HCT116 (cell line): Measurements from ENCODE around the gene MIF4GD. TPM values are rescaled to one million over a fixed set of nuclear protein-coding genes. Genes with fewer than 3 reads are reported as not detected.

Source experiments
- ATAC-seq: fragments of 200-7000 bp; cut with Tn5 transposase; 2 replicates; pipeline ENCODE4 v1.9.1; 2020; ENCODE audit warnings: mild to moderate bottlenecking, moderate library complexity
- BruUV-seq: library from RNA; stranded (reverse); fragments of 400-500 nt; replicated peaks from 2 replicates; lab custom pipeline; 2021; lab: Mats Ljungman, UMichigan
- CTCF ChIA-PET: fragments of 300-600 bp; sonication (Branson Sonifier 250); formaldehyde crosslinking; loops from one replicate; lab custom pipeline; 2021; ENCODE audit warnings: antibody characterized with exemption; lab: Charles Lee
- POLR2A ChIA-PET: fragments of 300-600, 350-600 bp; sonication (Branson Sonifier 250); formaldehyde crosslinking; loops from one replicate; lab custom pipeline; 2021; ENCODE audit warnings: antibody characterized with exemption; lab: Charles Lee
- RAD21 ChIA-PET, 2 experiments: fragments of 300-600 bp; sonication (Branson Sonifier 250); formaldehyde crosslinking; loops; one replicate each; lab custom pipeline; 2023; ENCODE audit warnings: low total read pairs in 2 of 2; ENCODE audit not compliant: uncharacterized antibody in 2 of 2, unreplicated experiment in 2 of 2, low non-redundant PET in 1 of 2; lab: Charles Lee
- DNase-seq: peaks from one replicate; pipeline ENCODE4 v3.0.0-alpha.2; 2010; ENCODE audit warnings: low read depth, low spot score
- H2AFZ ChIP-seq: fragments of 200-600 bp; shearing (Covaris generic), sonication (generic); 2 replicates; pipeline ENCODE4 v1.6.1; 2017; ENCODE audit warnings: low read depth, mixed run types, mixed read lengths, antibody characterized with exemption, low read length; ENCODE audit not compliant: poor library complexity, severe bottlenecking
- H3K27ac ChIP-seq: 2 replicates; pipeline ENCODE4 v1.5.1; 2012; ENCODE audit warnings: low read depth, low read length
- H3K27me3 ChIP-seq: fragments of 200-600 bp; sonication (generic); 2 replicates; pipeline ENCODE4 v1.6.1; 2016; ENCODE audit warnings: mixed run types, low read length, mixed read lengths; ENCODE audit not compliant: insufficient read depth
- H3K36me3 ChIP-seq, 2 experiments: fragments of 200-500 bp in 1 of 2; fragments of 200-600 bp in 1 of 2; sonication (Bioruptor generic) in 1 of 2; sonication (generic) in 1 of 2; 2 replicates each; pipeline versions ENCODE4 v1.5.1 to v1.6.1; 2014 to 2016; ENCODE audit warnings: low read length in 2 of 2, inconsistent platforms in 1 of 2, mixed read lengths in 1 of 2, mixed run types in 1 of 2; ENCODE audit not compliant: insufficient read depth in 2 of 2, control insufficient read depth in 1 of 2
- H3K4me1 ChIP-seq, 2 experiments: fragments of 200-600 bp in 1 of 2; sonication (generic) in 1 of 2; 2 replicates each; pipeline versions ENCODE4 v1.5.1 to v1.6.1; 2012 to 2017; ENCODE audit warnings: low read length in 2 of 2, inconsistent platforms in 1 of 2, mild to moderate bottlenecking in 1 of 2, mixed read lengths in 1 of 2, mixed run types in 1 of 2, moderate library complexity in 1 of 2; ENCODE audit not compliant: insufficient read depth in 2 of 2, control insufficient read depth in 1 of 2
- H3K4me2 ChIP-seq: fragments of 200-600 bp; sonication (generic); 2 replicates; pipeline ENCODE4 v1.6.1; 2017; ENCODE audit warnings: mixed run types, low read length, mixed read lengths
- H3K4me3 ChIP-seq, 2 experiments: fragments of 200-600 bp in 1 of 2; sonication (generic) in 1 of 2; replicated peaks in 1 of 2; 2 replicates each; pipeline ENCODE4 v1.5.1; 2011 to 2016; ENCODE audit warnings: low read length in 2 of 2, control low read depth in 1 of 2, low read depth in 1 of 2, mild to moderate bottlenecking in 1 of 2, mixed read lengths in 1 of 2, mixed run types in 1 of 2
- H3K79me2 ChIP-seq: fragments of 200-600 bp; sonication (generic); 2 replicates; pipeline ENCODE4 v1.6.1; 2017; ENCODE audit warnings: mild to moderate bottlenecking, mixed run types, low read length, moderate library complexity, mixed read lengths; ENCODE audit not compliant: insufficient read depth
- H3K9ac ChIP-seq: fragments of 200-600 bp; sonication (generic); 2 replicates; pipeline ENCODE4 v1.6.1; 2016; ENCODE audit warnings: low read length, mixed read lengths
- H3K9me2 ChIP-seq: fragments of 200-600 bp; sonication (generic), shearing (Covaris generic); 2 replicates; pipeline ENCODE4 v1.6.1; 2017; ENCODE audit warnings: mixed run types, mild to moderate bottlenecking, moderate library complexity; ENCODE audit not compliant: insufficient read depth
- H3K9me3 ChIP-seq, 2 experiments: fragments of 200-500 bp in 1 of 2; fragments of 200-600 bp in 1 of 2; sonication (Bioruptor generic) in 1 of 2; sonication (generic) in 1 of 2; 2 replicates each; pipeline ENCODE4 v1.6.1; 2014 to 2017; ENCODE audit warnings: low read length in 2 of 2, mixed read lengths in 2 of 2, inconsistent platforms in 1 of 2, low read depth in 1 of 2, mild to moderate bottlenecking in 1 of 2, mixed run types in 1 of 2, moderate library complexity in 1 of 2; ENCODE audit not compliant: control insufficient read depth in 1 of 2, insufficient read depth in 1 of 2
- H4K20me1 ChIP-seq: fragments of 200-600 bp; sonication (generic), shearing (Covaris generic); 2 replicates; pipeline ENCODE4 v1.6.1; 2017; ENCODE audit warnings: mixed run types, mild to moderate bottlenecking, moderate library complexity; ENCODE audit not compliant: insufficient read depth
- ZFX ChIP-seq: fragments of 450-650 bp; IDR thresholded peaks from 2 replicates; pipeline ENCODE4 v1.6.1; 2017
- intact Hi-C: fragments of 100-400 bp; cut with micrococcal nuclease; formaldehyde crosslinking; loops from 2 replicates; pipeline ENCODE4 v1.10.0; 2022
- total RNA-seq: library from RNA; stranded (reverse); gene quantifications from one replicate; pipeline ENCODE4 v1.2.1, GENCODE V29; 2021; ENCODE audit not compliant: unreplicated experiment
- TF ChIP-seq, protein P1 (sequence below): IDR thresholded peaks from 2 replicates; pipeline ENCODE4 v1.6.1; 2011; ENCODE audit warnings: mild to moderate bottlenecking, low read length, moderate library complexity; ENCODE audit not compliant: insufficient replicate concordance; ENCODE audit errors: extremely low read depth

MIF4GD gene
- total RNA-seq, 1 experiment from 2014 or later: 35.2 TPM

DNA sequence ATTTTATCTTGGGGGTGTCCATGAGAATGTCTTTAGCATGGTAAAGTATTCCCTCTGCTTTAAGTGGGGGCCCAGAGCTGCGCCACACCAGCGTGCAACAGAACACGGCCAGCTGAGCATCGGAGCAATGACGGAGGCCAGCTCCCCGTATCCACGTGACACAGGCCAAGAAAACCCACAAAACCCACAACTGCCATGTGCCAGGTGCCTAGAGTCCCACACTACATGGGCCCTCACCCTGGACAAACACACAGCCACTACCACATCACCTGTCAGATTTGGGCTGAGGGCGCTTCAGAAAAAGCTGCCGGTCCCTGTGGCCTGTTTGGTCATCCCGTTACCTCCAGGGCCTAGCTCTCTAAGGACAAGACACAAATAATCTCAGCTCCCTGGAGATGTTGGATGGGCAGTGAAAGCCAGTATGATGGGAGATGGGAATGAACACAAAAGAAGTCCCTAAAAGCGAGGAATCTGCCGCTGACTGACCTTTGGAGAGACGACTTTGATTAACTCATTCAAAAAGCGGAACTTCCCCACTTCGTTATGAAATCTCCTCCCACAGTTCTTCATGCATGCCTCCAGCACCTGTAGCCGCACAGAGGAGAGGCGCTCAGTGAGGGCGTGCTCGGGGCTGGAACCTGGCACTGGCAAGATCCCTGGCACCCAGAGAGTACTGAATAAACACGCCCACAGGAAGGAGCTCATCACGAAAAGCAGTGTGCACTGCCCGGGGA lies 26.7 kb downstream of the MIF4GD start (continued):
- TF ChIP-seq ZFX: no peak

DNA sequence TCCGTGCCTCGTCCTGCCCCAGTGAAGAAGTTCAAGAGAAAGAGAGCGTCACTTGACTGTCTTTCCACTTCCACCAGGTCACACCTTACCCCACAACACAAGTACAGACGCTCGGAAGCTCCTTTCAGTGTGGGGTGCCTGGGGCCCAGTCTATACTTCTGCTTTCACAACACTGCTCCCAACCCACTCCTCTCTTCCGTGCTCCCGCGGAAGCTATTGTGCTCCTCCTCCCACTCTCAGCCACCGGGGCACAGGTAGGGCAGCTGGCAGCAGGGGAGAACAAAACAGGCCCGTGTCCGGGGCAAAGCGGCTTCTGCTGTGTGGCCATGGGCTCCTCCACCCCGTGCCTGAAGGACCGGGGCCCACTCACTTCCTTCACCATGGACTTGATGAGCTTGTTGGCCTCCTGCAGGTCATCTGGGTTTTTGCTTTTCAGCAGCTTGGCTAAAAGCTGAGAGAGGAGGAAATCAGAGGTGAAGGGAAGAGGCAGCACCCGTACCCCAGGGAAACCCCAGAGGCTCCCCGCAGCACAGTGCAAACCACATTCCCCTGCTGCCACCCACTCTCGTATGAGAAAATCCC lies 28.5 kb downstream of the MIF4GD start:
- no TSS peak for BruUV-seq
- TF ChIP-seq, protein P1, sequence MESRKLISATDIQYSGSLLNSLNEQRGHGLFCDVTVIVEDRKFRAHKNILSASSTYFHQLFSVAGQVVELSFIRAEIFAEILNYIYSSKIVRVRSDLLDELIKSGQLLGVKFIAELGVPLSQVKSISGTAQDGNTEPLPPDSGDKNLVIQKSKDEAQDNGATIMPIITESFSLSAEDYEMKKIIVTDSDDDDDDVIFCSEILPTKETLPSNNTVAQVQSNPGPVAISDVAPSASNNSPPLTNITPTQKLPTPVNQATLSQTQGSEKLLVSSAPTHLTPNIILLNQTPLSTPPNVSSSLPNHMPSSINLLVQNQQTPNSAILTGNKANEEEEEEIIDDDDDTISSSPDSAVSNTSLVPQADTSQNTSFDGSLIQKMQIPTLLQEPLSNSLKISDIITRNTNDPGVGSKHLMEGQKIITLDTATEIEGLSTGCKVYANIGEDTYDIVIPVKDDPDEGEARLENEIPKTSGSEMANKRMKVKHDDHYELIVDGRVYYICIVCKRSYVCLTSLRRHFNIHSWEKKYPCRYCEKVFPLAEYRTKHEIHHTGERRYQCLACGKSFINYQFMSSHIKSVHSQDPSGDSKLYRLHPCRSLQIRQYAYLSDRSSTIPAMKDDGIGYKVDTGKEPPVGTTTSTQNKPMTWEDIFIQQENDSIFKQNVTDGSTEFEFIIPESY: no peak
- TF ChIP-seq, all 23 proteins: peak for 0
- Histone ChIP-seq H4K20me1 (peaks cover 6% of the 10 kb centered on the region; the same call in 1 of the 2 replicates), H3K27ac (no peak overlapping the region; the same call in 1 of the 2 replicates), H3K9me3 (no peaks in the 10 kb centered on the region), H3K4me3 (no peak overlapping the region), H3K79me2 (peaks cover 10% of the 10 kb centered on the region), H3K9ac (no peak overlapping the region), H3K27me3 (no peaks in the 10 kb centered on the region), H3K4me1 (peaks cover 0 to 11% of the 10 kb centered on the region in 2 experiments; a peak in 2 of 4 replicates), H3K4me2 (no peak overlapping the region), H2AFZ (no peak overlapping the region), H3K36me3 (peaks cover 55 to 78% of the 10 kb centered on the region in 2 experiments), H3K9me2 (no peaks in the 10 kb centered on the region)
- DNase-seq: no peak
- POLR2A ChIA-PET: no interaction called here
- no peak for ATAC-seq
- RAD21 ChIA-PET: no interaction called here
- CTCF ChIA-PET: no interaction called here
- intact Hi-C loops: no loop called here
